Activated gamma-delta T cell (primary cell): ENCODE data around the gene PAQR5.
"Not testable (repeated sequence)": the region's sequence is repeated elsewhere in the genome, so short reads cannot be mapped to it uniquely, and the experiment has no call there.

Source experiments
- DNase-seq: peaks from one replicate; lab custom pipeline; 2025; lab: John Stamatoyannopoulos, UW
- total RNA-seq, 2 donors: gene quantifications; one replicate each; lab custom pipeline; 2026; lab: John Stamatoyannopoulos, UW

Gene PAQR5, protein sequence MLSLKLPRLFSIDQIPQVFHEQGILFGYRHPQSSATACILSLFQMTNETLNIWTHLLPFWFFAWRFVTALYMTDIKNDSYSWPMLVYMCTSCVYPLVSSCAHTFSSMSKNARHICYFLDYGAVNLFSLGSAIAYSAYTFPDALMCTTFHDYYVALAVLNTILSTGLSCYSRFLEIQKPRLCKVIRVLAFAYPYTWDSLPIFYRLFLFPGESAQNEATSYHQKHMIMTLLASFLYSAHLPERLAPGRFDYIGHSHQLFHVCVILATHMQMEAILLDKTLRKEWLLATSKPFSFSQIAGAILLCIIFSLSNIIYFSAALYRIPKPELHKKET
- 0 to 0.04 reads per million in 2 donors for total RNA-seq

GRCh38 chr15:69298697-69299441, at the start of gene PAQR5:
PAQR5 (plus strand) TSS chr15:69298912; CDS start chr15:69360081, 61,169 bp downstream.
- DNase-seq, result no peak

DNA sequence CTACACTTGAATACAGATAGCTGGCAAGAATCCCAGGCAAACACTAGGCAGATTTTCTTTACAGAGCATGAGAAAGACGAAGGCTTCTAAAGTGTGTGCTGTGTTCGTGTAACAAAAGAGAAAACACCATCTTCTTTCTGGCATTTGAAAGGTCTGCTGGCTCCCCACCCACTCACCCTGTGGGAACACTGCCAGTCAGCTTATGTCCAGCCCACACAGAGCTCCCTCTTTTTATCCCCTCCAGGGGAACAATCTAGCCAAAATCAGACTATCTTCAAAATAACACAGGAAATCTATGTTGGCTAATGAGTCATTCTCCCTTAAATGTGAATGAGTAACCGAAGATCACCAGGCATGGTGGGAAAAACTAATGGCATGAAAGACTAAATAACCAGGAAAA, 45.6 kb upstream of the PAQR5 start:
- no peak for DNase-seq

DNA sequence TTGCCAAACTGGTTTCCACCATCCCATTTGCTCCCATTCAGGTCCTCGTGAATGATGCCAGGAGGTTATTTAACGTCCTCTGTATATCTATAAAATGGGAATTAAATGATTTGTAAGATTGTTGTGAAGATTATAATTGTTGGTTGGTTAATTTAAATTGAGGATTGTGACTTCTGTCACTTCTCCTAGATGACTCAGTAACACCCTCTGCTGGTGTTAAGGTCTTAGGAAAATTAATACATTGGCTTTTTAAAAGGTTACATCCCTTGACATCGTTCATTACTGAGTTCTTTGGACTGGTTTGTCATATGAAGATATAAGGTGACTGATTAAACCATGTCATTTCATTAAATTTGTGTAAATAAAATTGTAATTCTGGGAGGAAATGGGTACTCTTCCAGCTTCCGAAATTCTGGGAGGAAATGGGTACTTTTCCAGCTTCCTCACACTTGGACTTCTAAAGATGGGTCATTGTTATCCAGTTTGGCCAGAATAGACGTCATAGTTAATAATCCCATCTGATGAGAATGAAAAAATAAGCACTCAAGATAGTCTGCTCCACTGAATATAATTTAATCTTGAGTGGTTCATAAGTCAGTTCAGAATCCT, 33.3 kb upstream of the PAQR5 start:
- no peak for DNase-seq

- no peak for DNase-seq
These were observed 27.5 kb upstream of the PAQR5 start for GRCh38 chr15:69271217-69271616.

DNA sequence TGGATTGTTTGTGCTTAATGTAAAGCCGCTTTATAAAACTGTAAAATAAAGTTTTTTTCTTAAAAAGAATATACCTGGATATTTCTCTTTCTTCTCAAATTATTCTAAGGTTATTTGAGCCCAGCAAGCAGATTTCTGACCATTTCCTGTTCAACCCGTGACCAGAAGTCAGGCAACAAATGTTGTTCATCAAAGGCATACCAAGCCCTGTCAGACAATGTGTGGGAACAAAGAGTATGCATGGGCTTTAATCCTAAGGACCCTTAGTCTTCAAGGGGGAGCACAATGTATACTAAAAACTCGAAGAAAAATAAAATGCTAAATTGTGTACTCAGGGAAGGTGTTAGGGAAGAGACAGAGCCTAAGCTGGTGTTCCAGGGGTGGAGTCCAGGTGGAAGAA, 26.6 kb upstream of the PAQR5 start:
- no peak for DNase-seq

- DNase-seq, result no peak
These were observed 25.8 kb upstream of the PAQR5 start for GRCh38 chr15:69272891-69273290.

GRCh38 chr15:69275074-69275670, 23.5 kb upstream of the PAQR5 start:
- no peak for DNase-seq

DNA sequence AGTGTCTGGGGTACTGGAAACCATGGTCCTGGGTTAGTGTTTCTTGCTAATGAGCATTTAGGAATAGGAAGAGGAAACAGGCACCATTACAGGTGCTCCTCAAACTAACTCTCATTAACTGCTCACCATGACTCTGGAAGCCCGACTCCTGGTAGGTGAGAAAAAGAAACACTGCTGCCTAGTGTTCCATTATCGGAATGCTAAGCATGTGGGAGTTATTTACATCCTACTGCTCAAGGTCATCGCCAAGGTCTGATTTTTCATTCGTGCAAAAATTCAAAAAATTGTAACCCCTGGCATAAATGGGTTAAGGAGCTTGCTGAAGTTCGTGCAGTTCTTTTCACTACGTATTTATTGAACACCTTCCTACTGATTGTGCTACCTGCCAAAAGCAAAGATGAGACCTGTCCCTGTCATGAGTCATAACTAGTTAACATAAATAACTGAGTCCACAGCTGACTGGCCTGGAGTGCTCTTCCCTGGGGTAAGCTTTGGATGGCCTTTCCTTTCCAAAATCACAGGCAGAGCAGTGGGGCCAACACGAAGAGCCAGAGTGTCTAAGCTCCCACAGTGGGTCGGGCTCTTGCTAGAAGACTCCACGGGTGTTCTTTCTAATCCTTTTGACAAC, 22.7 kb upstream of the PAQR5 start:
- DNase-seq, result no peak

DNA sequence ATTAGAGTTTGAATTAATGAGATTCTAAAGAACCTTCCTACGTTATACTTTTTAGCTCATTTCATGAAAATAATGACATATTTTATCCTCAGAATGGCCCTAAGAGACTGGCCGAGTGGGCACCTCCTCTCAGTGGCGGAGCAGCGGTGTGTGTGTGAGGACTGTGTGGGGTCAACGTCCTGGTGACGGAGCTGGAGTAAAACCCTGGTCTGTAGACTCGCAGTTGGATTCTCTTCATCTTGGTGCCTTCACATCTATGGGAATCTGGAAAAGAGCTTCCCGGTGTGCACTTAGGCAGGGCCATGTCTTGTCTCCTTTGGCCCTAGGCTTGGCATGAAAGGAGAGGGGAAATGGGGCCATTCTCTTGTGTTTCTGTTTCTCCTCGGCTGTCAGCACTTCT, 21.4 kb upstream of the PAQR5 start:
- no peak for DNase-seq

GRCh38 chr15:69279636-69280035, 19.1 kb upstream of the PAQR5 start:
- DNase-seq, result no peak

DNA sequence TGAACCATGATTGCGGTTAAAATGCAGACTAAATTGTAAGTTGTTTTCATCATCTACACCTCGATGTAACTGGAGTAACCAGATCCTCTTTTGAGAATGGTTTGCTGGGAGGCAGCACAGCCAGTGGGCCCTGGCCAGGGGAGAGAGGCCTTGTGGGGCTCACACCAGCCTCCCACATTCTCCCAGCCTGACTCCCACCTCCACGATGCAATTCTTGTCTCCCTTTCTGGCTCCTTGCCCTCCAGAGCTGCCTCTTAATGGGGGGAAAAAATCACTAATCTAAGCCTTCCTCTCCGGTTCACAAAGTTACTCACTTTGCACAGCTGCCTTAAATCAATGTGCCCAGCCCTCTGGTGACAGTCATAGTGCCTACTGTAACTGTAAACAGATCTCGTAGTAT, 17.9 kb upstream of the PAQR5 start:
- no peak for DNase-seq

GRCh38 chr15:69282104-69282743, 16.5 kb upstream of the PAQR5 start:
- DNase-seq, result no peak

DNA sequence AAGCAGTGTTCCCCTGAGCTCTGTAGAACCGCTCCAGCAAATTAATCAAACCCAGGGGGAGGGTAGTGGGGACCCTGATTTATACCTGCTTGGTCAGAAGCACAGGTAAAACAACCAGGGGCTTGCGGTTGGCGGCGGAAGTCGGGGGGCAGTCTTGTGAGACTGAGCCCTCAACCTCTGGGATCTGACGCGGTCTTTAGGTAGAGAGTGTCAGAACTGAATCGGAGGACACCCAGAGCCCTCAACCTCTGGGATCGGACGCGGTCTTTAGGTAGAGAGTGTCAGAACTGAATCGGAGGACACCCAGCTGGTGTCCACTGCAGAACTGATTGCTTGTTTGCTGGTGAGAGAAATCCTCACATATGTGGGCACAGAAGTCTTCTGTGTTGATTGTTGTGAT, 12.9 kb upstream of the PAQR5 start:
- no peak for DNase-seq

DNA sequence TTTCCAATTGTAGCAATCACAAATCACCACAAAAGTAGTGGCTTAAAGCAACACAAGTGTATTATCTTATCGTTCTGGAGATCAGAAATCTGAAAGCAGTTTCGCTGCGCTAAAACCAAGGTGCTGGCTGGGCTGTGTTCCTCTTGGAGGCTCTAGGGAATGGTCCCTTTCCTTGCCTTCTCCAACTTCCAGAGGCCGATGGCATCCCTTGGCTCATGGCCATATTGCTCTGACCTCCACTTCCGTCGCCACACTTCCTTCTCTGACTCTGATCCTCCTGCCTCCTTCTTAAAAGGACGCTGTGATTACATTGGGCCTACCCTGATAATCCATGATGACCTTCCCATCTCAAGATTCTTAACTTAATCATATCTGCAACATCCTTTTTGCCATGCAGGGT, 10.7 kb upstream of the PAQR5 start:
- DNase-seq, result no peak

- DNase-seq, result no peak
These were observed 10.0 kb upstream of the PAQR5 start for GRCh38 chr15:69288531-69289341.

- DNase-seq, result no peak
These were observed 9.2 kb upstream of the PAQR5 start for GRCh38 chr15:69289342-69290146.

- DNase-seq, result no peak
These were observed 8.2 kb upstream of the PAQR5 start for GRCh38 chr15:69290346-69291164.

GRCh38 chr15:69291651-69292050, 7.1 kb upstream of the PAQR5 start:
- not testable (repeated sequence) for DNase-seq

GRCh38 chr15:69292826-69293420, 5.8 kb upstream of the PAQR5 start:
- no peak for DNase-seq
